Kidney glomerular epithelial cell (primary cell): Measurements from ENCODE around the gene C4B.
"Not testable (repeated sequence)": the region's sequence is repeated elsewhere in the genome, so short reads cannot be mapped to it uniquely, and the experiment has no call there.

ENCODE experiments used
- DNase-seq: peaks from one replicate; lab custom pipeline; 2025; lab: John Stamatoyannopoulos, UW

Gene C4B

GRCh38 chr6:32037136-32037535 is 22.5 kb downstream of the C4B start:
- not testable (repeated sequence) for DNase-seq

GRCh38 chr6:32037598-32038524 is 23.3 kb downstream of the C4B start, which contains the start of gene CYP21A2:
TSS of gene CYP21A2 (plus strand) at chr6:32038415. CDS start at chr6:32038423, 8 bp downstream.
- not testable (repeated sequence) for DNase-seq

- not testable (repeated sequence) for DNase-seq
Measured at GRCh38 chr6:32038878-32039277, 24.3 kb downstream of the C4B start.

- not testable (repeated sequence) for DNase-seq
Measured at GRCh38 chr6:32039321-32040274, 25.0 kb downstream of the C4B start.

- not testable (repeated sequence) for DNase-seq
Measured at GRCh38 chr6:32040299-32041049, 25.9 kb downstream of the C4B start.

GRCh38 chr6:32041050-32041321 is 26.4 kb downstream of the C4B start:
- DNase-seq: not testable (repeated sequence)

- DNase-seq: not testable (repeated sequence)
Measured at GRCh38 chr6:32041385-32041784, 26.8 kb downstream of the C4B start.

- not testable (repeated sequence) for DNase-seq
Measured at GRCh38 chr6:32042276-32042675, 27.7 kb downstream of the C4B start.

- DNase-seq: not testable (repeated sequence)
Measured at GRCh38 chr6:32043589-32044380, 29.2 kb downstream of the C4B start.

GRCh38 chr6:32044916-32045315 is 30.3 kb downstream of the C4B start:
- DNase-seq: not testable (repeated sequence)

GRCh38 chr6:32045811-32046449 is 31.3 kb downstream of the C4B start:
- no peak for DNase-seq

- no peak for DNase-seq
Measured at GRCh38 chr6:32046450-32047083, 32.0 kb downstream of the C4B start.

- DNase-seq: no peak
Measured at GRCh38 chr6:32047084-32047478, 32.5 kb downstream of the C4B start.

- DNase-seq: no peak
Measured at GRCh38 chr6:32047539-32047854, 32.9 kb downstream of the C4B start.

- DNase-seq: peak; percentile 26
Measured at GRCh38 chr6:32047855-32048766, 33.5 kb downstream of the C4B start.

GRCh38 chr6:32049149-32049548 is 34.6 kb downstream of the C4B start:
- not testable (repeated sequence) for DNase-seq

GRCh38 chr6:32049736-32050135 is 35.1 kb downstream of the C4B start:
- DNase-seq: not testable (repeated sequence)

GRCh38 chr6:32050562-32050961 is 36.0 kb downstream of the C4B start:
- DNase-seq: no peak

GRCh38 chr6:32052626-32053025 is 38.0 kb downstream of the C4B start:
- DNase-seq: not testable (repeated sequence)
